Loucy (cell line): ENCODE results near the gene MARK3.

Experiments
- H2AFZ ChIP-seq: fragments of 200-600 bp; sonication (generic); 2 replicates; pipeline ENCODE4 v1.6.0; 2016; ENCODE audit warnings: antibody characterized with exemption, mild to moderate bottlenecking, low read length, moderate library complexity
- H3F3A ChIP-seq: fragments of 200-600 bp; 2 replicates; pipeline ENCODE4 v1.6.0; 2016; ENCODE audit warnings: antibody characterized with exemption, low read depth, mild to moderate bottlenecking
- H3K27me3 ChIP-seq: fragments of 200-600 bp; sonication (generic); 2 replicates; pipeline ENCODE4 v1.6.1; 2014; ENCODE audit warnings: low read length, mild to moderate bottlenecking; ENCODE audit not compliant: insufficient read depth, poor library complexity, severe bottlenecking
- H3K36me3 ChIP-seq: fragments of 200-600 bp; sonication (generic); 2 replicates; pipeline ENCODE4 v1.6.1; 2016; ENCODE audit warnings: low read length; ENCODE audit not compliant: insufficient read depth
- H3K4me1 ChIP-seq: fragments of 200-600 bp; sonication (generic); 2 replicates; pipeline ENCODE4 v1.5.1; 2014; ENCODE audit warnings: low read length, mild to moderate bottlenecking; ENCODE audit not compliant: insufficient read depth, poor library complexity, severe bottlenecking
- H3K4me2 ChIP-seq: fragments of 200-600 bp; sonication (generic); 2 replicates; pipeline ENCODE4 v1.6.0; 2014; ENCODE audit warnings: antibody characterized with exemption, low read length, low read depth, mild to moderate bottlenecking; ENCODE audit not compliant: poor library complexity, severe bottlenecking
- H3K4me3 ChIP-seq: fragments of 200-600 bp; sonication (generic); 2 replicates; pipeline ENCODE4 v1.5.1; 2014; ENCODE audit warnings: low read length, mild to moderate bottlenecking, mixed read lengths; ENCODE audit not compliant: poor library complexity, severe bottlenecking
- H3K79me2 ChIP-seq: fragments of 200-600 bp; sonication (generic); 2 replicates; pipeline ENCODE4 v1.6.1; 2014; ENCODE audit warnings: low read length; ENCODE audit not compliant: insufficient read depth
- H3K9ac ChIP-seq: fragments of 200-600 bp; sonication (generic); 2 replicates; pipeline ENCODE4 v1.6.0; 2014; ENCODE audit warnings: mild to moderate bottlenecking, low read depth, low read length, moderate library complexity; ENCODE audit not compliant: poor library complexity, severe bottlenecking
- H3K9me2 ChIP-seq: fragments of 200-600 bp; sonication (generic); replicated peaks from 2 replicates; pipeline ENCODE4 v1.6.1; 2016; ENCODE audit warnings: low read depth, low read length, mixed read lengths
- H3K9me3 ChIP-seq: fragments of 200-600 bp; sonication (generic); 2 replicates; pipeline ENCODE4 v1.6.1; 2014; ENCODE audit warnings: mild to moderate bottlenecking, antibody characterized with exemption, low read length, low read depth; ENCODE audit not compliant: insufficient read depth
- H4K20me1 ChIP-seq: fragments of 200-600 bp; sonication (generic); 2 replicates; pipeline ENCODE4 v1.6.0; 2014; ENCODE audit warnings: antibody characterized with exemption, low read length, mild to moderate bottlenecking; ENCODE audit not compliant: insufficient read depth, poor library complexity, severe bottlenecking
- EZH2phosphoT487 ChIP-seq: fragments of 200-600 bp; IDR thresholded peaks from 2 replicates; pipeline ENCODE4 v1.6.1; 2018; ENCODE audit warnings: antibody characterized with exemption, mild to moderate bottlenecking, moderate library complexity, borderline replicate concordance
- TF ChIP-seq, protein P1 (sequence below): fragments of 200-600 bp; sonication (generic); conservative IDR thresholded peaks from 2 replicates; pipeline ENCODE4 v1.5.1; 2014; ENCODE audit warnings: mild to moderate bottlenecking, antibody characterized with exemption, low read length

Gene MARK3

GRCh38 chr14:103347091-103347815 is 38.0 kb upstream of the MARK3 start:
- no peak overlapping the region for H3K9ac ChIP-seq
- peaks cover 29% of the 10 kb centered on the region for H3K36me3 ChIP-seq
- no peak overlapping the region for H3K4me3 ChIP-seq
- H3K79me2 ChIP-seq, result no peaks in the 10 kb centered on the region; the same call in 1 of the 2 replicates
- TF ChIP-seq, protein P1, sequence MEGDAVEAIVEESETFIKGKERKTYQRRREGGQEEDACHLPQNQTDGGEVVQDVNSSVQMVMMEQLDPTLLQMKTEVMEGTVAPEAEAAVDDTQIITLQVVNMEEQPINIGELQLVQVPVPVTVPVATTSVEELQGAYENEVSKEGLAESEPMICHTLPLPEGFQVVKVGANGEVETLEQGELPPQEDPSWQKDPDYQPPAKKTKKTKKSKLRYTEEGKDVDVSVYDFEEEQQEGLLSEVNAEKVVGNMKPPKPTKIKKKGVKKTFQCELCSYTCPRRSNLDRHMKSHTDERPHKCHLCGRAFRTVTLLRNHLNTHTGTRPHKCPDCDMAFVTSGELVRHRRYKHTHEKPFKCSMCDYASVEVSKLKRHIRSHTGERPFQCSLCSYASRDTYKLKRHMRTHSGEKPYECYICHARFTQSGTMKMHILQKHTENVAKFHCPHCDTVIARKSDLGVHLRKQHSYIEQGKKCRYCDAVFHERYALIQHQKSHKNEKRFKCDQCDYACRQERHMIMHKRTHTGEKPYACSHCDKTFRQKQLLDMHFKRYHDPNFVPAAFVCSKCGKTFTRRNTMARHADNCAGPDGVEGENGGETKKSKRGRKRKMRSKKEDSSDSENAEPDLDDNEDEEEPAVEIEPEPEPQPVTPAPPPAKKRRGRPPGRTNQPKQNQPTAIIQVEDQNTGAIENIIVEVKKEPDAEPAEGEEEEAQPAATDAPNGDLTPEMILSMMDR, result no peak
- TF ChIP-seq EZH2phosphoT487, result no peak
- H4K20me1 ChIP-seq, result peaks cover 14% of the 10 kb centered on the region
- no peaks in the 10 kb centered on the region for H3K9me3 ChIP-seq
- no peaks in the 10 kb centered on the region for H3K27me3 ChIP-seq
- H3K4me2 ChIP-seq, result no peak overlapping the region
- H3K9me2 ChIP-seq, result no peaks in the 10 kb centered on the region
- 0 out of 2 replicates have a peak, but pooled peaks cover 11% of the 10 kb centered on the region for H3F3A ChIP-seq
- no peak overlapping the region for H2AFZ ChIP-seq
- peaks cover 4% of the 10 kb centered on the region for H3K4me1 ChIP-seq

GRCh38 chr14:103348154-103348553 is 37.1 kb upstream of the MARK3 start:
- TF ChIP-seq, protein P1, result no peak
- no peak for TF ChIP-seq EZH2phosphoT487
- Histone ChIP-seq H3K27me3 (no peaks in the 10 kb centered on the region), H3K79me2 (no peaks in the 10 kb centered on the region), H3K4me1 (peaks cover 4% of the 10 kb centered on the region), H3F3A (0 out of 2 replicates have a peak, but pooled peaks cover 11% of the 10 kb centered on the region), H3K4me3 (no peak overlapping the region), H4K20me1 (peaks cover 8% of the 10 kb centered on the region), H3K9me3 (no peaks in the 10 kb centered on the region), H3K4me2 (no peak overlapping the region), H3K9ac (no peak overlapping the region), H3K9me2 (no peaks in the 10 kb centered on the region), H2AFZ (no peak overlapping the region), H3K36me3 (peaks cover 20% of the 10 kb centered on the region)

DNA sequence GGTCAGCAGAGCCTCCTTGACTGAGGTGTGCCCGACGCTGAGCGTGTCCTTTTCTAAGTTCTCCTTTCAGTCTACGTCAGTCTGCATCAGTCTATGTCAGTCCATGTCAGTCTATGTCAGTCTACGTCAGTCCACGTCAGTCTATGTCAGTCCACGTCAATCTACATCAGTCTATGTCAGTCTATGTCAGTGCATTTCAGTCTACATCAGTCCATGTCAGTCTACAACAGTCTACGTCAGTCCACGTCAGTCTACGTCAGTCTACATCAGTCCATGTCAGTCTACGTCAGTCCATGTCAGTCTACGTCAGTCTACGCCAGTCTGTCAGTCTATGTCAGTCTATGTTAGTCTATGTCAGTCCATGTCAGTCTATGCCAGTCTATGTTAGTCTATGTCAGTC is 35.2 kb upstream of the MARK3 start:
- Histone ChIP-seq H3K79me2 (no peaks in the 10 kb centered on the region), H2AFZ (no peak overlapping the region), H3K36me3 (peaks cover 2% of the 10 kb centered on the region; the same call in 1 of the 2 replicates), H3K9ac (no peak overlapping the region), H3K4me2 (no peak overlapping the region), H3F3A (0 out of 2 replicates have a peak, but pooled peaks cover 6% of the 10 kb centered on the region), H3K4me3 (no peak overlapping the region), H3K27me3 (no peaks in the 10 kb centered on the region), H4K20me1 (no peaks in the 10 kb centered on the region), H3K9me3 (no peaks in the 10 kb centered on the region), H3K4me1 (peaks cover 4% of the 10 kb centered on the region), H3K9me2 (no peaks in the 10 kb centered on the region)
- TF ChIP-seq, protein P1, result no peak
- TF ChIP-seq EZH2phosphoT487, result no peak
